PC-9 (cell line): ENCODE measurements around the gene CTBS. TPM values are rescaled to one million over a fixed set of nuclear protein-coding genes. Genes with fewer than 3 reads are reported as not detected.

Experiments
- BruUV-seq: library from RNA; stranded (reverse); fragments of 400-500 nt; replicated peaks from 2 replicates; lab custom pipeline; 2021; lab: Mats Ljungman, UMichigan
- CTCF ChIA-PET: fragments of 300-600 bp; sonication (Branson Sonifier 250); formaldehyde crosslinking; loops from one replicate; lab custom pipeline; 2022; ENCODE audit warnings: antibody characterized with exemption; lab: Charles Lee
- POLR2A ChIA-PET: fragments of 300-600 bp; sonication (Branson Sonifier 250); formaldehyde crosslinking; loops from one replicate; lab custom pipeline; 2022; ENCODE audit warnings: antibody characterized with exemption; ENCODE audit not compliant: unreplicated experiment; lab: Charles Lee
- DNase-seq, 2 experiments: peaks; one replicate each; pipeline versions ENCODE4 v3.0.0 to v3.0.0-alpha.2; 2015 to 2022; ENCODE audit warnings: mixed read lengths in 1 of 2
- H2AFZ ChIP-seq: fragments of 200-600 bp; sonication (generic); 2 replicates; pipeline ENCODE4 v1.8.1; 2017; ENCODE audit warnings: antibody characterized with exemption
- H3F3A ChIP-seq: fragments of 200-600 bp; sonication (generic); 2 replicates; pipeline ENCODE4 v1.8.1; 2017; ENCODE audit warnings: antibody characterized with exemption, mild to moderate bottlenecking, low read depth; ENCODE audit not compliant: insufficient read depth
- H3K27ac ChIP-seq: fragments of 200-600 bp; sonication (generic); 2 replicates; pipeline ENCODE4 v1.6.1; 2016; ENCODE audit warnings: mixed run types
- H3K27me3 ChIP-seq: fragments of 200-600 bp; sonication (generic); 2 replicates; pipeline ENCODE4 v1.6.1; 2016; ENCODE audit warnings: low read depth, mixed run types; ENCODE audit not compliant: insufficient read depth
- H3K36me3 ChIP-seq: fragments of 200-600 bp; sonication (generic); 2 replicates; pipeline ENCODE4 v1.6.1; 2016; ENCODE audit warnings: low read depth, mixed run types
- H3K4me1 ChIP-seq: fragments of 200-600 bp; sonication (generic); replicated peaks from 2 replicates; pipeline ENCODE4 v1.6.1; 2016; ENCODE audit warnings: mixed run types; ENCODE audit not compliant: insufficient read depth
- H3K4me2 ChIP-seq: fragments of 200-600 bp; sonication (generic); 2 replicates; pipeline ENCODE4 v1.6.1; 2017; ENCODE audit warnings: mixed run types
- H3K4me3 ChIP-seq: fragments of 200-600 bp; sonication (generic); 2 replicates; pipeline ENCODE4 v1.6.1; 2016; ENCODE audit warnings: mixed run types
- H3K79me2 ChIP-seq: fragments of 200-600 bp; sonication (generic); 2 replicates; pipeline ENCODE4 v1.6.1; 2017; ENCODE audit warnings: low read depth, mixed run types
- H3K9me2 ChIP-seq: fragments of 200-600 bp; sonication (generic); 2 replicates; pipeline ENCODE4 v1.8.1; 2017; ENCODE audit warnings: mild to moderate bottlenecking; ENCODE audit not compliant: insufficient read depth
- H3K9me3 ChIP-seq: fragments of 200-600 bp; sonication (generic); 2 replicates; pipeline ENCODE4 v1.8.1; 2016; ENCODE audit warnings: low read depth; ENCODE audit not compliant: insufficient read depth
- H4K20me1 ChIP-seq: fragments of 200-600 bp; sonication (generic); 2 replicates; pipeline ENCODE4 v1.8.1; 2017; ENCODE audit not compliant: insufficient read depth
- CTCF ChIP-seq: fragments of 200-600 bp; sonication (generic); conservative IDR thresholded peaks from 2 replicates; pipeline ENCODE4 v1.6.1; 2017; ENCODE audit warnings: mixed run types, antibody characterized with exemption, mild to moderate bottlenecking, moderate library complexity
- EZH2 ChIP-seq: fragments of 200-600 bp; sonication (generic); IDR thresholded peaks from 2 replicates; pipeline ENCODE4 v1.8.0; 2017; ENCODE audit warnings: antibody characterized with exemption, low read depth
- intact Hi-C: fragments of 100-400 bp; cut with micrococcal nuclease; formaldehyde crosslinking; loops from one replicate; pipeline ENCODE4 v1.10.0; 2022; ENCODE audit not compliant: unreplicated experiment
- total RNA-seq: library from RNA; stranded (reverse); gene quantifications from 2 replicates; pipeline ENCODE4 v1.2.3, GENCODE V29; 2021

The CTBS gene
- total RNA-seq, 1 experiment from 2014 or later = 20.2 TPM

GRCh38 chr1:84506002-84506728, 68.1 kb downstream of the CTBS start, which contains the start of the genes GNG5 and SPATA1:
Gene GNG5, minus strand, starts transcription at chr1:84506581. Its CDS starts 490 bp downstream, at chr1:84506091.
Gene SPATA1, plus strand, starts transcription at chr1:84506386. Its CDS starts 9,974 bp downstream, at chr1:84516360.
- H3K4me3 ChIP-seq = peak within 1 kb of the TSS; percentile 81
- CTCF ChIA-PET = interaction anchor here (1.0 kb wide), 1 partner anchor 114 kb away, joined by 3 read pairs; no protein-coding TSS in a partner anchor
- DNase-seq = peak; percentile 91 to 97
- no peaks in the 10 kb centered on the region for H3K27me3 ChIP-seq
- peaks cover 22% of the 10 kb centered on the region for H3F3A ChIP-seq
- H3K79me2 ChIP-seq = peaks cover 54% of the 10 kb centered on the region
- H3K4me2 ChIP-seq = peak within 1 kb of the TSS; percentile 83
- intact Hi-C loops = loop anchor here (1.0 to 5.0 kb wide), 4 partner anchors 67 to 186 kb away; partner anchors contain the start of gene SSX2IP
- peak within 1 kb of the TSS; percentile 96 for H3K27ac ChIP-seq
- no TSS peak for BruUV-seq
- no peak for TF ChIP-seq CTCF
- TF ChIP-seq EZH2 = no peak
- peaks cover 28% of the 10 kb centered on the region for H3K4me1 ChIP-seq
- no peaks in the 10 kb centered on the region; the same call in 1 of the 2 replicates for H3K9me3 ChIP-seq
- H2AFZ ChIP-seq = peak within 1 kb of the TSS; percentile 77
- POLR2A ChIA-PET = interaction anchor here (0.5 to 1.1 kb wide), 13 partner anchors 26 to 1711 kb away, joined by 3 to 14 read pairs (median 3); partner anchors contain the start of gene CTBS
- H4K20me1 ChIP-seq = peaks cover 30% of the 10 kb centered on the region
- H3K9me2 ChIP-seq = no peaks in the 10 kb centered on the region
- peaks cover 6% of the 10 kb centered on the region; the same call in 1 of the 2 replicates for H3K36me3 ChIP-seq

- intact Hi-C loops = loop anchor here (1.0 to 5.0 kb wide), 4 partner anchors 68 to 187 kb away; partner anchors contain the start of gene SSX2IP
- POLR2A ChIA-PET = interaction anchor here (0.6 to 1.1 kb wide), 4 partner anchors 67 to 114 kb away, joined by 3 to 14 read pairs (median 5); partner anchors contain the start of gene CTBS
Measured at GRCh38 chr1:84505493-84506001, 68.7 kb downstream of the CTBS start.

More at GRCh38 chr1:84505493-84506001, 68.7 kb downstream of the CTBS start:
- peaks cover 25% of the 10 kb centered on the region for H3F3A ChIP-seq
- BruUV-seq = no TSS peak
- H2AFZ ChIP-seq = peak overlapping the region; percentile 77
- H3K27me3 ChIP-seq = no peaks in the 10 kb centered on the region
- peak overlapping the region; percentile 81 for H3K4me3 ChIP-seq
- TF ChIP-seq EZH2 = no peak
- TF ChIP-seq CTCF = no peak
- peaks cover 60% of the 10 kb centered on the region for H3K79me2 ChIP-seq
- peaks cover 11% of the 10 kb centered on the region; the same call in 1 of the 2 replicates for H3K36me3 ChIP-seq
- H3K9me3 ChIP-seq = no peaks in the 10 kb centered on the region; the same call in 1 of the 2 replicates
- peaks cover 36% of the 10 kb centered on the region for H4K20me1 ChIP-seq
- H3K4me2 ChIP-seq = peak overlapping the region; percentile 83
- peaks cover 28% of the 10 kb centered on the region for H3K4me1 ChIP-seq
- peak overlapping the region; percentile 96 for H3K27ac ChIP-seq
- CTCF ChIA-PET = no interaction called here
- peak in 1 of 2 experiments; percentile 43 for DNase-seq
- no peaks in the 10 kb centered on the region for H3K9me2 ChIP-seq
